GM12801 (cell line): Measurements from ENCODE around the gene ALDH1L1.

Experiments used
- TF ChIP-seq, protein P1 (sequence below): IDR thresholded peaks from one replicate; pipeline ENCODE4 v1.5.1; 2011; ENCODE audit warnings: control low read depth; ENCODE audit not compliant: insufficient read length; ENCODE audit errors: extremely low read depth

The ALDH1L1 gene

DNA sequence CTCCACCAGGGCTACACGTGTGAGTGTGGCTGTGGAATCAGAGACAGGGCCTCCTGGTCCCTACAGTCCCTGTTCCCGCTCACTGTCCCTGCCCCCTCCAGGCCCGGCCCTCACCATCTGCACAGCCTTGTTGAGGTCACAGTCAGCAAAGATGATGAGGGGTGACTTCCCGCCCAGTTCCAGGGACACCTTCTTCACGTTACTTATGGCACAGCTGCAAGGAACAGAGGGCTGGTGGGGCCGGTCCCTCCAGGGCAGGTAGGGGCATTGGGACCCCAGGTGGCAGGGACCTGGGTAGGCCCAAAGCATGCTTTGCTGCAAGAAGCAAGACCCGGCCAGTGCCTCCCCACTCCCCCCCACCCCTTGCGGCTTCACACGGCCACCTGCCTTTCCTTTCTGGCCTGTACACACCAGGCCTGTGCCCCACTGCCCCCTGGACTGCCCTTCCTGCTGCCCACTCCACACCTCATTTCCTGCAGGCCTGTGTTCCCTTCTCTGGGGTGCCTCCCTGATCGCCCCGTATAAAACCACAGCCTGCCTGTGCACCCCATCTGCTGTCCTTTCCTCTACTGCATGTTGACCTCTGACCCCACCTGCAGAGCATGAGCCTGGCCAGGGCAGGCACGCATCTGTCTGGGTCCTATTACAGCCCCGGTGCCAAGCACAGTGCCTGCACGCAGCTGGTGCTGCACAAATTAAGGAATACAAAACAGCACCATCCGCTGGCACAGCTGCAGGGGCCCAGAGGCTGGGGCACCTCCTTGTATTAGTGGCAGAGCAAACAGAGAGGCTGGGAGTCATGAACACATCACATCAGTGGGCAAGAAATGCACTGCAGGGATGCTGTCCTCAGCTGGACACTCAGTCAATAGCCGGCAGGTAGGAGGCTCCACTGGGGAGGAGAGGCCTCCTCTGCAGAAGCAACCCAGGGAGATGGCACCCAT, 65.7 kb downstream of the ALDH1L1 start:
- TF ChIP-seq, protein P1, sequence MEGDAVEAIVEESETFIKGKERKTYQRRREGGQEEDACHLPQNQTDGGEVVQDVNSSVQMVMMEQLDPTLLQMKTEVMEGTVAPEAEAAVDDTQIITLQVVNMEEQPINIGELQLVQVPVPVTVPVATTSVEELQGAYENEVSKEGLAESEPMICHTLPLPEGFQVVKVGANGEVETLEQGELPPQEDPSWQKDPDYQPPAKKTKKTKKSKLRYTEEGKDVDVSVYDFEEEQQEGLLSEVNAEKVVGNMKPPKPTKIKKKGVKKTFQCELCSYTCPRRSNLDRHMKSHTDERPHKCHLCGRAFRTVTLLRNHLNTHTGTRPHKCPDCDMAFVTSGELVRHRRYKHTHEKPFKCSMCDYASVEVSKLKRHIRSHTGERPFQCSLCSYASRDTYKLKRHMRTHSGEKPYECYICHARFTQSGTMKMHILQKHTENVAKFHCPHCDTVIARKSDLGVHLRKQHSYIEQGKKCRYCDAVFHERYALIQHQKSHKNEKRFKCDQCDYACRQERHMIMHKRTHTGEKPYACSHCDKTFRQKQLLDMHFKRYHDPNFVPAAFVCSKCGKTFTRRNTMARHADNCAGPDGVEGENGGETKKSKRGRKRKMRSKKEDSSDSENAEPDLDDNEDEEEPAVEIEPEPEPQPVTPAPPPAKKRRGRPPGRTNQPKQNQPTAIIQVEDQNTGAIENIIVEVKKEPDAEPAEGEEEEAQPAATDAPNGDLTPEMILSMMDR = no peak

DNA sequence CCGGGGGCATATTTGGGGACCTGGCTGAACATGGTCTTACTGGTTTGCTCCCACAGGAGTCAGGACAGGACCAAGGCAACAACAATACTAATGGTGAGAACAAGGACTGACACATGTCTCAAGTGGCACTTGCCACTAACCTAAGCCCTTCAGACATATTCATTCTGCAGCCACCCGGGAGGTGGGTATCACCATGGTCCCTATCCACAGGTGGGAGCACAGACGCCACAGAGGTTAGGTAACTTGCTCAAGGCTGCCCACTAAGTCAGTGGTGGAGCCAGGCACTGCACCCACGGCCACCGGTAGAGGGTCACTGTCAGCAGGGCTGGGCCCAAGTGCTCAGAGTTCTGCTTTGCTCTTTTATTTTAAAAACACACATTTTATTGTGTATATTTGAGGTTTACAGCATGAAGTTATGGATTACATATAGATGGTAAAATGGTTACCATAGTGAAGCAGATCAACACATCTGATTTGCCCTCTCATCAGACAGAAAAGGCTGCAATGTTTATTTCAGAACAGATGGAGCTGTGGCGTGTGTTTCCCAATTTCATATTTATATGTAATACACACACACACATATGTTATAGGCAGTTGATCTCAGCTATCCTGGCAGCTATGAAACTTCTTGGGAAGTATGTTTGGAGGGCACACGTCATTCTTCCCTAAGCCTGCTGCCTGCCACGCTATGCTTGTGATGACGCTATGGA, 66.5 kb downstream of the ALDH1L1 start:
- TF ChIP-seq, protein P1 = no peak

DNA sequence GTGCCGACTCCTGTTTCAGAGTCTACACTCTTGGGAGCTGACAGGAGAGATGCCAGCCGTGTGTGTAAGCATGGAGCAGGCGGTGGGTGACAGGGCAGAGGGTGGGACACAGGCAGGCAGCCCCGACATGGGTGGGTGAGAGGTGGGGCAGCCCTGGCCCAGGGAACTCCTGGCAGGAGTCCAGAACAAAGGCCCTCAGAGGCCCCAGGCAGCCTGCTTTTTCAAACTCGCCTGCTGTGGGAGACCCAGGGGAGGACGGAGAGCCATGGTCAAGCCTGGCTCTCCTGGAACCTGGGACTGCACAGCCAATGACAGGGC, 67.2 kb downstream of the ALDH1L1 start:
- TF ChIP-seq, protein P1 = no peak

DNA sequence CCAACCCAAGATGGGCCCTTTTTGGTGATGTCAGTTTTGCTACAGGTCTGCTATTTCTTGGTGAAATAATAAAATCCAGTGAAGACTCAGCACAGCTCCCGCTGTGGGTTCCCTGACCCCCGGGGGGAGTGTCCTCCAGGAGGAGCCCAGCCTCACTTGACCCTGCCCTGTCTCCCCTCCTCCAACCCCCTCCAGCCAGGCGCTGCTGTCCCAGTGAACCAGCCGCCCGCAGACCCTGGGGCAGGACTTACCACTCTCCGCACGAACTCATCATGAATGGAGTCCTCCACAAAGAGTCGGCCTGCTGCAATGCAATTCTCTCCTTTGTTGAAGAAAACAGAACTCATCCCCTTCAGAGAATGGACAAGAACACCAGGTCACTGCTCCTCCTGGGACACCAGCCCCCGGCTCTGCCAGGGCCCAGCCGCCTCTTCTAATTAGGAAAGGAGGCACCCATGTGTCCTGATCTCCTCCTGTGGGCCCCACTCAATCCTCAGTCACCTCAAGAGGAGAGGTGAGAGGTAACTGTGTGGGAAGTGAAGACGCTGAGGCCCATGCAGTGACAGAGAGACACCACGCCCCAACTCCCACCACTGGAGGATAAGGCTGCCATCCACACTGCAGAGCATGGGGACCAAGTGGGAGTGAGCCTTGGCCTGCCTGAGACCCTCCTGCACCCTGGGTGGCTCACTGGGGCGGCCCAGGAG, 67.7 kb downstream of the ALDH1L1 start:
- TF ChIP-seq, protein P1 = no peak

DNA sequence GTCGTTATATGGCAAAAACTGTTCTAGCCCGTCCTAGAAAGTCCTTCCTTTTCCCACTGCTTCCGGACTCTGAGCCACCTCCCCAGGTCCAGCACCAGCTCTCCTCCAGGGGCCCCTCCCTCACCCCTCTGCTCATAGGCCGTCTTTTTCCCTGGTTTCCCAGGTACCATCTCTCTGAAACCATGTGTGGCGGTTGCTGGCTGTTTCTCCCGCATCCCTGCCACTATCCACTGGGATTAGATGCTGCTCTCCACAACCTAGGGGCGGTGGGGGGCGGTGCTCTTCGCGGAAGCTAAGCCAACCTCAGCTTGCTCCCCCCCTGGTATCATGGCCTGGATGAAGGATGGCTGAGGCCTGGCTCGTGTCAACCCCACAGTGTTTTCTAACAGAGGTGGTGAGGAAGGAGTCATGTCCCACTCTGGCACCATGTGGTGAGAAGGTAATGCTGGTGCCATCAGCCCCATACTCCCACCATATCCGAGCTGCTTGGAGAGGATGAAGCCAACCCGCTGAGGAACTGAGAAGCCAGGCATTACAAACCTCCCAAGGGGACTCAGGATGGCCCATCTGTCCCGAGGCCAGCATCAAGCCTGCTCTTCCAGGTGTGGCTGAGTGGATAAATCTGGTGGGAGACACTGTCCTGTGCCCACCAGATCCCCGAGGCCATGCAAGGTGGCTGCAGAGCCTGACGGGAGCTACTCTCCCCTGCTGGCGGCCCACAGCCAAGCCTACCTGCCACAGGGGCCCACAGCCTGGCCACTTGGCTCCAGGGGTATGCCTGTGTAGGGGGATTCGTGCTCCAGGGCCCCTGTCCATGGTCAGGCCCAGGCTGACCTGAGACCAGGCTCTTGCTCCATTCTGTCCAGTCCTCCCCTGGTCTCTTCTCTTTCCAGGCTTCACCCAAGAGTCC, 68.6 kb downstream of the ALDH1L1 start:
- TF ChIP-seq, protein P1 = no peak

DNA sequence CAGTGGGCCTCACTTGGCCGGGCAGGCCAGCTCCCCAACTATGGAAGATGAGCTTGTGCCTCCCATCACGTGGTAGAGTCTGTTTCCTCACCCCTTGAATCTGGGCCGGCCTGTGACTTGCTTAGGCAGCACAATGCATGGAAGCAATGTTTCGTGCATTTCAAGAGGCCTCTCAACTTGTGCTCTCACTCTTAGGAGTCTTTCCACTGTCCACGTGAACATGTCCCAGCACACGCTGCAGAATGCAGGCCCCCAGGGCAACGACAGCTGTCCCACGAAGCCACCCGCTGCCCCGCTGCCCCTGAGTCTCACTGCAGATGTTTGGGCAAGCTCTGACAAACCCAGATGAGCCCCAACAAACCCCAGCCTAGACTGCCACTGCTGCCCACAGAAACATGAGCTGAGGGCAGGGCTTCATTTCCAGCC, 69.2 kb downstream of the ALDH1L1 start:
- TF ChIP-seq, protein P1 = no peak
